ENCODE results near the gene BPI.

Gene BPI

DNA sequence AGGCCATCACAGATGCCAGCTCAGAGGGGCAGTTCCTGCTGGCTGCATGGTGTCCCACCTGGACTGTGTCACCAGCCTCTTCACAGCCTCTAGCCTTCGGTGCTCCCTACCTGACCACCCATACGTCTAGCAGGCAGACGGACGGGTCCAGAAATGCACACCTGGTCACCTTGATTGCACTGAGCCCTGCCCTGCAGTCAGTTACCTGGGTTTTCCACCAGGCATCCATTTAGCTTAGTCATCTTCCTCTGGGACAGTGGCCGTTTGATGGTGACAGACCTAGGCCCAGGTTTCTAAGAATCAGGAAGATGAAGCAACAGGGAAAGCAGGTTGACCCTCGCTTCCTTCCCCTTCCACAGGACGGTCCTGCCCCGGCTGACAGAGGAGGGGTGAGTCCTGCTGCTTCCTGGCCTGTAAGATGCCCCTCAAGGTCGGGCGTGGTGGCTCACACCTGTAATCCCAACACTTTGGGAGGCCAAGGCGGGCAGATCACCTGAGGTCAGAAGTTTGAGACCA lies 9.8 kb upstream of the BPI start:
- H3K79me2 ChIP-seq (ENCODE audit: control insufficient read depth, insufficient read depth, low read length, poor library complexity), result no peaks in the 10 kb centered on the region
- no CpG with 5 or more reads among the region's 11 CpGs for WGBS (ENCODE audit: extremely low coverage, insufficient coverage, insufficient read length)
- H3K4ac ChIP-seq (ENCODE audit: low read depth, low read length), result no peak overlapping the region
- no peak overlapping the region for H3K4me2 ChIP-seq (ENCODE audit: low read length)
- H2AK5ac ChIP-seq (ENCODE audit: low read length), result no peak overlapping the region
- no peak overlapping the region for H3K9ac ChIP-seq (ENCODE audit: low read length)
- H2BK120ac ChIP-seq (ENCODE audit: insufficient read depth, low read length, poor library complexity), result no peak overlapping the region
- no peaks in the 10 kb centered on the region for H3K27me3 ChIP-seq (ENCODE audit: insufficient read depth, low read length)
- peaks cover 2% of the 10 kb centered on the region for H3K79me1 ChIP-seq (ENCODE audit: low read length)
- H3K14ac ChIP-seq (ENCODE audit: low read length), result no peak overlapping the region
- no peak overlapping the region for H3K27ac ChIP-seq (ENCODE audit: low read depth, low read length)
- H3K36me3 ChIP-seq (ENCODE audit: control insufficient read depth in 1 of 2, insufficient read depth in 2 of 2, low read length in 2 of 2), result no peaks in the 10 kb centered on the region
- no peak overlapping the region for H4K8ac ChIP-seq (ENCODE audit: low read depth, low read length)
- no peak overlapping the region for H2AFZ ChIP-seq (ENCODE audit: insufficient read depth, low read length, poor library complexity)
- peak; percentile 68 to 73 for DNase-seq
- no peak overlapping the region for H4K91ac ChIP-seq (ENCODE audit: low read depth, low read length)
- no peak overlapping the region for H3K23ac ChIP-seq (ENCODE audit: low read length)
- no peak overlapping the region for H2BK12ac ChIP-seq (ENCODE audit: low read length)
- peaks cover 2% of the 10 kb centered on the region for H3K9me3 ChIP-seq (ENCODE audit: insufficient read depth, low read depth, low read length)
- H3K4me1 ChIP-seq (ENCODE audit: control insufficient read depth in 1 of 2, insufficient read depth in 2 of 2, low read length in 2 of 2), result peaks cover 2 to 3% of the 10 kb centered on the region in 2 experiments
- H2BK5ac ChIP-seq (ENCODE audit: low read depth, low read length, poor library complexity), result no peak overlapping the region
- no peak overlapping the region for H4K12ac ChIP-seq (ENCODE audit: low read depth, low read length)
- no peak overlapping the region for H3K4me3 ChIP-seq (ENCODE audit: low read depth, low read length)
- H3K18ac ChIP-seq (ENCODE audit: low read length), result no peak overlapping the region

DNA sequence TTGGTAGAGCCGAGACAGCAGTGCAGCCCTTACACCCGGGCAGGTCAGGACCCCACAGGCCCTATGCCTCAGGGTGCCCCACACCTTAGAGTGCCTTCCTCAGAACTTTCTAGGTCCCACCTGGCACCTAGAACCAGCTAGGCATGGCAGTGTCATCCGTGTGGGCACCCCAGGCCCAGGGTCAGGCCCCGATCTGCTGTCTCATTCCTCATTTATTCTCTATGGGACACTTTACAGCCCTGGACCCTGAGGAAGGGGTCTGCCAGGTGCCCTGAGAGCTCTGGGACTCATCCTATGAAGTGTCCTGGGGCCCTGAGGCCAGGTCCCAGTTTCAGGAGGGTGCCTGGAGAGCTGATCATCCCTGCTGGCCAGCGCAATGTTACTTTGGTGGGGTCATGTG lies 8.1 kb upstream of the BPI start:
- H2BK120ac ChIP-seq (ENCODE audit: insufficient read depth, low read length, poor library complexity), result no peak overlapping the region
- no peak overlapping the region for H4K91ac ChIP-seq (ENCODE audit: low read depth, low read length)
- no peak overlapping the region for H2AK5ac ChIP-seq (ENCODE audit: low read length)
- H3K9me3 ChIP-seq (ENCODE audit: insufficient read depth, low read depth, low read length), result peaks cover 2% of the 10 kb centered on the region
- H4K12ac ChIP-seq (ENCODE audit: low read depth, low read length), result no peak overlapping the region
- H3K9ac ChIP-seq (ENCODE audit: low read length), result no peak overlapping the region
- H3K18ac ChIP-seq (ENCODE audit: low read length), result no peak overlapping the region
- WGBS (ENCODE audit: extremely low coverage, insufficient coverage, insufficient read length), result no CpG with 5 or more reads among the region's 5 CpGs
- no peak for DNase-seq
- no peak overlapping the region for H3K23ac ChIP-seq (ENCODE audit: low read length)
- no peak overlapping the region for H2BK5ac ChIP-seq (ENCODE audit: low read depth, low read length, poor library complexity)
- H3K4me2 ChIP-seq (ENCODE audit: low read length), result no peak overlapping the region
- H3K4me1 ChIP-seq (ENCODE audit: control insufficient read depth in 1 of 2, insufficient read depth in 2 of 2, low read length in 2 of 2), result peaks cover 11 to 12% of the 10 kb centered on the region in 2 experiments
- H3K4ac ChIP-seq (ENCODE audit: low read depth, low read length), result no peak overlapping the region
- no peak overlapping the region for H2BK12ac ChIP-seq (ENCODE audit: low read length)
- peaks cover 2% of the 10 kb centered on the region for H3K79me1 ChIP-seq (ENCODE audit: low read length)
- no peaks in the 10 kb centered on the region for H3K27me3 ChIP-seq (ENCODE audit: insufficient read depth, low read length)
- H2AFZ ChIP-seq (ENCODE audit: insufficient read depth, low read length, poor library complexity), result no peak overlapping the region
- no peak overlapping the region for H3K14ac ChIP-seq (ENCODE audit: low read length)
- H3K27ac ChIP-seq (ENCODE audit: low read depth, low read length), result no peak overlapping the region
- no peak overlapping the region for H4K8ac ChIP-seq (ENCODE audit: low read depth, low read length)
- no peaks in the 10 kb centered on the region for H3K36me3 ChIP-seq (ENCODE audit: control insufficient read depth in 1 of 2, insufficient read depth in 2 of 2, low read length in 2 of 2)
- H3K4me3 ChIP-seq (ENCODE audit: low read depth, low read length), result no peak overlapping the region
- H3K79me2 ChIP-seq (ENCODE audit: control insufficient read depth, insufficient read depth, low read length, poor library complexity), result no peaks in the 10 kb centered on the region

DNA sequence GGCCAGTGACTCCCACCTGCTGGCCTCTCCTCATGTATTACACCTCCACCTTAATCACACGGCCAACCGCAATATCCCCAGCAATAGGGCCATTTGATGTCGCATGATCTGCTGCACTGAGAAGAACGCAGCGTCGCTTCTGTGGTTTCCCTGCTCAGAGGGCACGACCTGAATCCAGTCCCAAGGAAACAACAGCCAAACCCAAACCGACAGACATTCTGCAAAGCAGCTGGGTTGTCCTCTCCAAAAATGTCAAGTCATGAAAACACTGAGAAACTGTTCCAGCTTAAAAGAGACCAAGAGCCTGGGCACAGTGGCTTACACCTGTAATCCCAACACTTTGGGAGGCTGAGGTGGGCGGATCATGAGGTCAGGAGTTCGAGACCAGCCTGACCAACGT lies 7.5 kb upstream of the BPI start:
- no peak overlapping the region for H2BK12ac ChIP-seq (ENCODE audit: low read length)
- no peak overlapping the region for H3K4me2 ChIP-seq (ENCODE audit: low read length)
- H3K18ac ChIP-seq (ENCODE audit: low read length), result no peak overlapping the region
- no peaks in the 10 kb centered on the region for H3K27me3 ChIP-seq (ENCODE audit: insufficient read depth, low read length)
- no peak overlapping the region for H3K9ac ChIP-seq (ENCODE audit: low read length)
- H3K4ac ChIP-seq (ENCODE audit: low read depth, low read length), result no peak overlapping the region
- H3K23ac ChIP-seq (ENCODE audit: low read length), result no peak overlapping the region
- no peak overlapping the region for H3K4me3 ChIP-seq (ENCODE audit: low read depth, low read length)
- peaks cover 2% of the 10 kb centered on the region for H3K79me1 ChIP-seq (ENCODE audit: low read length)
- H4K91ac ChIP-seq (ENCODE audit: low read depth, low read length), result no peak overlapping the region
- H2BK120ac ChIP-seq (ENCODE audit: insufficient read depth, low read length, poor library complexity), result no peak overlapping the region
- H2AFZ ChIP-seq (ENCODE audit: insufficient read depth, low read length, poor library complexity), result no peak overlapping the region
- peaks cover 2% of the 10 kb centered on the region for H3K9me3 ChIP-seq (ENCODE audit: insufficient read depth, low read depth, low read length)
- no peak overlapping the region for H2AK5ac ChIP-seq (ENCODE audit: low read length)
- peaks cover 11 to 12% of the 10 kb centered on the region in 2 experiments for H3K4me1 ChIP-seq (ENCODE audit: control insufficient read depth in 1 of 2, insufficient read depth in 2 of 2, low read length in 2 of 2)
- no peak for DNase-seq
- H4K8ac ChIP-seq (ENCODE audit: low read depth, low read length), result no peak overlapping the region
- no peak overlapping the region for H4K12ac ChIP-seq (ENCODE audit: low read depth, low read length)
- H2BK5ac ChIP-seq (ENCODE audit: low read depth, low read length, poor library complexity), result no peak overlapping the region
- H3K36me3 ChIP-seq (ENCODE audit: control insufficient read depth in 1 of 2, insufficient read depth in 2 of 2, low read length in 2 of 2), result no peaks in the 10 kb centered on the region
- no peak overlapping the region for H3K27ac ChIP-seq (ENCODE audit: low read depth, low read length)
- H3K79me2 ChIP-seq (ENCODE audit: control insufficient read depth, insufficient read depth, low read length, poor library complexity), result no peaks in the 10 kb centered on the region
- no CpG with 5 or more reads among the region's 11 CpGs for WGBS (ENCODE audit: extremely low coverage, insufficient coverage, insufficient read length)
- no peak overlapping the region for H3K14ac ChIP-seq (ENCODE audit: low read length)

DNA sequence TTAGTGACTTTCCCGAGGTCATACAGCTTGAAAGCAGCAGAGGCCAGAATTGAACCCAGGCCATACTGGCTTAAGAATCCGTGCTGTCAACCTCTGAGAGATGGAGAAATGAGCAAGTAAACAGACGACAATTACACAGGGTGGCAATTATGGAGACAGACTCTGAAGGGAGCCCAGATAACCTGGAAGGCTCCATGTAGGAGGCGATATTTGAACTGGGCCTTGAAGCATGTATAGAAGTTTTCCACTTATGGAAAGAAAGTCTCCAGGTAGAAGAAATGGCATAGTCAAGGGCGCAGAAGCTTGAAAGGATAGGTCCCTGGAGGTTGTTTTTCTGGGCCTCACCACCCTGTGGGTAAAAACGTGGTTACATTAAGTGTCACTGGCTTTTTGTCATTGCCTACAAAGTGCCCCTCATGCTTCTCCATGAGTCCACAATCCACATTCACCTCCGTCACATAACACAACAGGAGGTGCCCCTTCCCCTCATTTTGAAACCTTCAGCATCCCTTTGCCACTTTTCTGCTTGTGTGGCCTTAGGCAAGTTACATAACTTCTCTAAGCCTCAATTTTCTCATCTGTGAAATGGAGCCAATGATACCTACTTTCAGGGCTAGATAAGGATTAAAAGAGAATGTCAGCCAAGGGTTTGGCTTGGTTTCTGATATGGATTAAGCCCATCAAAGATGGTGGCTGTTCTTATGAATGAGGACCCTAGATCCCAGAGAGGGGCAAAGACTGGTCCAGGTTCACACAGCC lies 5.9 kb upstream of the BPI start:
- H3K27me3 ChIP-seq (ENCODE audit: insufficient read depth, low read length), result no peaks in the 10 kb centered on the region
- no peak overlapping the region for H4K8ac ChIP-seq (ENCODE audit: low read depth, low read length)
- peak overlapping the region; percentile 41 for H4K91ac ChIP-seq (ENCODE audit: low read depth, low read length)
- H2AFZ ChIP-seq (ENCODE audit: insufficient read depth, low read length, poor library complexity), result no peak overlapping the region
- peaks cover 2% of the 10 kb centered on the region for H3K79me1 ChIP-seq (ENCODE audit: low read length)
- H3K27ac ChIP-seq (ENCODE audit: low read depth, low read length), result no peak overlapping the region
- H3K14ac ChIP-seq (ENCODE audit: low read length), result no peak overlapping the region
- H2BK12ac ChIP-seq (ENCODE audit: low read length), result no peak overlapping the region
- H3K4me1 ChIP-seq (ENCODE audit: control insufficient read depth in 1 of 2, insufficient read depth in 2 of 2, low read length in 2 of 2), result peaks cover 11 to 12% of the 10 kb centered on the region in 2 experiments
- no peak overlapping the region for H3K4me3 ChIP-seq (ENCODE audit: low read depth, low read length)
- no peak overlapping the region for H3K9ac ChIP-seq (ENCODE audit: low read length)
- no peaks in the 10 kb centered on the region for H3K79me2 ChIP-seq (ENCODE audit: control insufficient read depth, insufficient read depth, low read length, poor library complexity)
- H3K9me3 ChIP-seq (ENCODE audit: insufficient read depth, low read depth, low read length), result no peaks in the 10 kb centered on the region
- WGBS (ENCODE audit: extremely low coverage, insufficient coverage, insufficient read length), result no CpG with 5 or more reads among the region's 7 CpGs
- H3K23ac ChIP-seq (ENCODE audit: low read length), result no peak overlapping the region
- no peak overlapping the region for H2AK5ac ChIP-seq (ENCODE audit: low read length)
- no peak overlapping the region for H4K12ac ChIP-seq (ENCODE audit: low read depth, low read length)
- no peak overlapping the region for H2BK120ac ChIP-seq (ENCODE audit: insufficient read depth, low read length, poor library complexity)
- H2BK5ac ChIP-seq (ENCODE audit: low read depth, low read length, poor library complexity), result no peak overlapping the region
- no peak overlapping the region for H3K4me2 ChIP-seq (ENCODE audit: low read length)
- no peak for DNase-seq
- no peak overlapping the region for H3K18ac ChIP-seq (ENCODE audit: low read length)
- no peak overlapping the region for H3K4ac ChIP-seq (ENCODE audit: low read depth, low read length)
- no peaks in the 10 kb centered on the region for H3K36me3 ChIP-seq (ENCODE audit: control insufficient read depth in 1 of 2, insufficient read depth in 2 of 2, low read length in 2 of 2)

Measured in trophoblast cell (in vitro differentiated cells and primary cell).